Measurements from ENCODE around the gene GAPDHS. TPM values are rescaled to one million over a fixed set of nuclear protein-coding genes. Genes with fewer than 3 reads are reported as not detected.

Gene GAPDHS
- total RNA-seq, 1 experiment from 2014 or later, result not detected

DNA sequence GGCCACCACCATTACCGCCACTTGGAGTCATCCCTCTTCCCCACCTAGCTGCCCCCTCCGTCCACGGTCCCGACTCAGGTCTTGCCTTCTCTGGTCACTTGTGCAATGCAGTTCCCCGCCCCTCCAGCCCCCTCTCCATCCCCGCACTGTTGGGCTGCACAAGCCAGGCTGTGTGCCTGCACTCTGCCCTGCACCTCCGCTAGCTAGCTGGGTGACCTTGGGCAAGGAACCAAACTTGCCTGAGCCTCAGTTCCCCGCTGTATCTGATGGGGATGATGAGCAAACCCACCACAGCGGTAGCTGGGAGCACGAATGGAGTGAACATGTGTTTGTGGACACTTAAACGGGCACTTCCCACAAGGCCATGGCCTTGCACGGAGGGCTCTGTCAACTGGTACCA lies 6.6 kb downstream of the GAPDHS start:
- POLR2A ChIA-PET (ENCODE audit: unreplicated experiment), result no interaction called here
- Histone ChIP-seq H3K9me2 (replicated peaks; ENCODE audit: low read length) (no peaks in the 10 kb centered on the region), H3K4me2 (ENCODE audit: low read length) (no peak overlapping the region), H3K4me1 (ENCODE audit: insufficient read depth, low read length) (peaks cover 7% of the 10 kb centered on the region; the same call in 1 of the 2 replicates), H3K27ac (ENCODE audit: low read length) (no peak overlapping the region), H3K79me2 (ENCODE audit: low read length) (peaks cover 13% of the 10 kb centered on the region), H4K20me1 (ENCODE audit: low read length) (no peaks in the 10 kb centered on the region), H3F3A (ENCODE audit: low read length, unreplicated experiment) (no peaks in the 10 kb centered on the region), H3K27me3 (ENCODE audit: low read length) (no peaks in the 10 kb centered on the region), H3K36me3 (ENCODE audit: low read depth, low read length) (no peaks in the 10 kb centered on the region), H3K9ac (ENCODE audit: low read length) (no peak overlapping the region), H2AFZ (ENCODE audit: low read length) (no peak overlapping the region), H3K4me3 (ENCODE audit: low read length) (no peak overlapping the region), H3K9me3 (ENCODE audit: low read length) (no peaks in the 10 kb centered on the region)
- CTCF ChIA-PET, result no interaction called here
- TF ChIP-seq EZH2 (IDR thresholded peaks at IDR 0.05; ENCODE audit: low read length, unreplicated experiment) (no peak), EZH2phosphoT487 (IDR thresholded peaks at IDR 0.05; ENCODE audit: borderline replicate concordance, low read length) (no peak)
- TF ChIP-seq, protein P1, sequence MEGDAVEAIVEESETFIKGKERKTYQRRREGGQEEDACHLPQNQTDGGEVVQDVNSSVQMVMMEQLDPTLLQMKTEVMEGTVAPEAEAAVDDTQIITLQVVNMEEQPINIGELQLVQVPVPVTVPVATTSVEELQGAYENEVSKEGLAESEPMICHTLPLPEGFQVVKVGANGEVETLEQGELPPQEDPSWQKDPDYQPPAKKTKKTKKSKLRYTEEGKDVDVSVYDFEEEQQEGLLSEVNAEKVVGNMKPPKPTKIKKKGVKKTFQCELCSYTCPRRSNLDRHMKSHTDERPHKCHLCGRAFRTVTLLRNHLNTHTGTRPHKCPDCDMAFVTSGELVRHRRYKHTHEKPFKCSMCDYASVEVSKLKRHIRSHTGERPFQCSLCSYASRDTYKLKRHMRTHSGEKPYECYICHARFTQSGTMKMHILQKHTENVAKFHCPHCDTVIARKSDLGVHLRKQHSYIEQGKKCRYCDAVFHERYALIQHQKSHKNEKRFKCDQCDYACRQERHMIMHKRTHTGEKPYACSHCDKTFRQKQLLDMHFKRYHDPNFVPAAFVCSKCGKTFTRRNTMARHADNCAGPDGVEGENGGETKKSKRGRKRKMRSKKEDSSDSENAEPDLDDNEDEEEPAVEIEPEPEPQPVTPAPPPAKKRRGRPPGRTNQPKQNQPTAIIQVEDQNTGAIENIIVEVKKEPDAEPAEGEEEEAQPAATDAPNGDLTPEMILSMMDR (conservative IDR thresholded peaks at IDR 0.05; ENCODE audit: low read depth, low read length), result no peak
- intact Hi-C loops (cut with micrococcal nuclease), result no loop called here
- DNase-seq, result no peak
- no TSS peak for BruUV-seq (replicated peaks)
- ATAC-seq, result no peak

DNA sequence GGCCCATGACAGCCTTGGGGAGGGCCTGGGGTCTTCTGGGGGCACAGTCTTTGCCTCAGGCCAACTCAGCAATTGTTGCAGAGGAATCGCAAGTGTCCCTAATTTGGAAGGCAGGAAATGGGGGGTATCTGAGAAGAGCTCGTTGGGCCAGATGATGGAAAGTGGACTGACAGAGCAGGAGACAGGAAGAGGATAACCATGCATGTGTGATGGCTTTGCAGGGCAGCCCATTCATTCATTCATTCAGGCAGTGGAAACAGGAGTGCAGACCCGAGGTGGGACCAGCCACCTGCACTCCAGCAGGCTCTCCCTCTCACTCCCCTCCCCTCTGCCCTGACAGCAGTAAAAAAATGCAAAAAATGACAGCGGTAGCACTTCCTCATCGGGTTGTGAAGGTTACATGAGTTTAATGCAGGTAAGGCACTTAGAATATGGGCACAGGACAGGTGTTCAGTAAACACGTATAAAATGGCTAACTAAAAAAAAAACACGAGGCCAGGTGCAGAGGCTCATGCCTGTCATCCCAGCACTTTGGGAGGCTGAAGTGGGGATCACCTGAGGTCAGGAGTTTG lies 7.2 kb downstream of the GAPDHS start:
- Histone ChIP-seq H3K27me3 (ENCODE audit: low read length) (no peaks in the 10 kb centered on the region), H3K9ac (ENCODE audit: low read length) (no peak overlapping the region), H3K4me1 (ENCODE audit: insufficient read depth, low read length) (peaks cover 7% of the 10 kb centered on the region; the same call in 1 of the 2 replicates), H3K79me2 (ENCODE audit: low read length) (peaks cover 18% of the 10 kb centered on the region), H3K9me3 (ENCODE audit: low read length) (no peaks in the 10 kb centered on the region), H3K9me2 (replicated peaks; ENCODE audit: low read length) (no peaks in the 10 kb centered on the region), H4K20me1 (ENCODE audit: low read length) (no peaks in the 10 kb centered on the region), H3K27ac (ENCODE audit: low read length) (no peak overlapping the region), H2AFZ (ENCODE audit: low read length) (no peak overlapping the region), H3K36me3 (ENCODE audit: low read depth, low read length) (no peaks in the 10 kb centered on the region), H3F3A (ENCODE audit: low read length, unreplicated experiment) (no peaks in the 10 kb centered on the region), H3K4me2 (ENCODE audit: low read length) (no peak overlapping the region), H3K4me3 (ENCODE audit: low read length) (no peak overlapping the region)
- ChIA-PET CTCF (no interaction called here), POLR2A (ENCODE audit: unreplicated experiment) (no interaction called here)
- no peak for DNase-seq
- intact Hi-C loops (cut with micrococcal nuclease), result no loop called here
- no TSS peak for BruUV-seq (replicated peaks)
- ATAC-seq, result no peak
- TF ChIP-seq EZH2phosphoT487 (IDR thresholded peaks at IDR 0.05; ENCODE audit: borderline replicate concordance, low read length) (no peak), EZH2 (IDR thresholded peaks at IDR 0.05; ENCODE audit: low read length, unreplicated experiment) (no peak)
- TF ChIP-seq, protein P1 (conservative IDR thresholded peaks at IDR 0.05; ENCODE audit: low read depth, low read length), result no peak

DNA sequence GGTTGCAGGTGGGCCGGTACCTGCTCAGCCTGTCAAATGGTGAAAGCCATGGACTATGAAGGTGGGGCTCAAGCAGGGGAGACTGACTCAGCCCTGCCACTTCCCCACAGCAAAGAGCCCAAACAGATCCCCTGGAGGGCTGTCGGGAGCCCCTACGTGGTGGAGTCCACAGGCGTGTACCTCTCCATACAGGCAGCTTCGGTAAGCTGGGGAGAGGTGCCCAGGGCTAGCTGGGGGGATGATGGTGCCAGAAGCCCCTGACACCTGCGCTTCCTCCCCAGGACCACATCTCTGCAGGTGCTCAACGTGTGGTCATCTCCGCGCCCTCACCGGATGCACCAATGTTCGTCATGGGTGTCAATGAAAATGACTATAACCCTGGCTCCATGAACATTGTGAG lies 9.0 kb downstream of the GAPDHS start:
- H2AFZ ChIP-seq (ENCODE audit: low read length), result no peak overlapping the region
- no peak overlapping the region for H3K9ac ChIP-seq (ENCODE audit: low read length)
- no peaks in the 10 kb centered on the region for H3F3A ChIP-seq (ENCODE audit: low read length, unreplicated experiment)
- ChIA-PET POLR2A (ENCODE audit: unreplicated experiment) (no interaction called here), CTCF (no interaction called here)
- intact Hi-C loops (cut with micrococcal nuclease), result no loop called here
- H3K36me3 ChIP-seq (ENCODE audit: low read depth, low read length), result no peaks in the 10 kb centered on the region
- peaks cover 36% of the 10 kb centered on the region for H3K79me2 ChIP-seq (ENCODE audit: low read length)
- no peak overlapping the region for H3K4me2 ChIP-seq (ENCODE audit: low read length)
- H3K27ac ChIP-seq (ENCODE audit: low read length), result no peak overlapping the region
- no peaks in the 10 kb centered on the region for H3K27me3 ChIP-seq (ENCODE audit: low read length)
- BruUV-seq (replicated peaks), result no TSS peak
- peaks cover 14% of the 10 kb centered on the region; the same call in 1 of the 2 replicates for H3K4me1 ChIP-seq (ENCODE audit: insufficient read depth, low read length)
- TF ChIP-seq EZH2phosphoT487 (IDR thresholded peaks at IDR 0.05; ENCODE audit: borderline replicate concordance, low read length), result no peak
- no peak for DNase-seq
- no peaks in the 10 kb centered on the region for H3K9me2 ChIP-seq (replicated peaks; ENCODE audit: low read length)
- ATAC-seq, result no peak
- no peaks in the 10 kb centered on the region for H3K9me3 ChIP-seq (ENCODE audit: low read length)
- H3K4me3 ChIP-seq (ENCODE audit: low read length), result no peak overlapping the region
- H4K20me1 ChIP-seq (ENCODE audit: low read length), result no peaks in the 10 kb centered on the region

Measured in PC-3 (cell line).